ENCODE results near the gene LRTM1. TPM values are rescaled to one million over a fixed set of nuclear protein-coding genes. Genes with fewer than 3 reads are reported as not detected.

The LRTM1 gene
- total RNA-seq = not detected

DNA sequence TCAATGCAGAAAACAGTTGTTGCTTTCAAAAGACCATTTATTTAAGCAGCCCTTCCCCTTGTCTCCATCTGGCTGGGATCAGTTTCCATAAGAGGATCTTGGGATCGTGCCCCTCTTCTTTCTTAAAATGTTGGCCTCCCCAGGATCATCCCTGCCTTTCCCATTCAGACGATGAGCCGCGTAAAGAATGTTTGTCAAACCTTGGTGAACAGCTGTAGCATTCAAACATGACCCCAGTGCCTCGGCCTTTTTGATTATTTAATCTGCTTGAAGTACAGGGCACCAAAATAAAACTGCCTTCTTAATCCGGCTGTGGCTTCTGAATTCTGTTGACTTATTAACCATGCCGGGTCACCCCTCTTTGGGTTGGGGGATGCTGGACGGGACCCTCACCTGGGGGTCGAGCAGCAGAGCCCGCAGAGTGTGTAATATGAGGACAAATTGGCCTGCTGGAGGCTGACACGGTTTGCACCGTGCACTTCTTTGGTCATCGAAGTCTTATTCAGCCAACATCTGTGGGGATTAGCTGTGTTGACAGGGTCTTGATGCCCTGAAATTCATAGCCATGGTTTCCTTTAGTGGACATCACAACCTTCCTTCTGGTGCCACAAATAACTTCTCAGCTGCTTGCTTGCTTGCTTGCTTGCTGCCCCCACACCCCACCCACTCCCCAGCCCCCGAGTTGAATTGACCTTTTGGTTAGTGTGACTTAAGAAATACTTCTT, at the start of gene LRTM1:
Gene LRTM1 (minus strand): TSS at position 14 of the 725 bp plus-strand sequence. CDS start 148 bp downstream, outside the sequence.
- no peak for DNase-seq
- no peak within 1 kb of the TSS for H3K4me3 Mint-ChIP-seq
- ChIA-PET POLR2A (no interaction called here), CTCF (no interaction called here)
- no peaks in the 10 kb centered on the region for H3K27me3 Mint-ChIP-seq
- H3K27ac Mint-ChIP-seq = no peak within 1 kb of the TSS
- H3K4me1 Mint-ChIP-seq = no peaks in the 10 kb centered on the region
- no peaks in the 10 kb centered on the region for H3K36me3 Mint-ChIP-seq (ENCODE audit: low read depth)
- H3K9me3 Mint-ChIP-seq = peaks cover 1% of the 10 kb centered on the region

DNA sequence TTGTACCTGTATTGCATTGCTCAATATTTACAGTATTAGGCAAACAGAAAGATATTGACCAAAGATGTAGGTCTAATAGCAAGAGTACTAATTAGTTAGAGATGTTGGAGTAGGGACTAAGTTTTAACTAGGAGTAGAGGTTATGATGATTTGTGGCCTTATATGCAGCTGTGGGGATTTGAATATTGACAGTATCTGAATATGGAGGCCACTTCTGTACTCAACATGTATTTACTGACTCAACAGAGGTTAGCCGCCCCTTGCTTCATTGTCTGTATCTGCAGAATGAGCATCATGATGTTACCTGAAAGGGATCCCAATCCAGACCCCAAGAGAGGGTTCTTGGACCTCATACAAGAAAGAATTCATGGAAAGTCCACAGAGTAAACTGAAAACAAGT, 49.6 kb upstream of the LRTM1 start:
- ChIA-PET POLR2A (no interaction called here), CTCF (no interaction called here)
- no peaks in the 10 kb centered on the region for H3K27me3 Mint-ChIP-seq
- H3K36me3 Mint-ChIP-seq (ENCODE audit: low read depth) = no peaks in the 10 kb centered on the region
- H3K27ac Mint-ChIP-seq = no peak overlapping the region
- H3K9me3 Mint-ChIP-seq = peaks cover 4% of the 10 kb centered on the region
- H3K4me1 Mint-ChIP-seq = no peaks in the 10 kb centered on the region
- DNase-seq = no peak
- no peak overlapping the region for H3K4me3 Mint-ChIP-seq

- Mint-ChIP-seq H3K27me3 (no peaks in the 10 kb centered on the region), H3K36me3 (ENCODE audit: low read depth) (no peaks in the 10 kb centered on the region), H3K27ac (no peak overlapping the region), H3K9me3 (no peaks in the 10 kb centered on the region), H3K4me1 (no peaks in the 10 kb centered on the region), H3K4me3 (no peak overlapping the region)
- POLR2A ChIA-PET = no interaction called here
- CTCF ChIA-PET = no interaction called here
- no peak for DNase-seq
These were observed 43.0 kb upstream of the LRTM1 start for GRCh38 chr3:54970895-54971294.

GRCh38 chr3:54969652-54970051, 41.8 kb upstream of the LRTM1 start:
- POLR2A ChIA-PET = no interaction called here
- no peak overlapping the region for H3K27ac Mint-ChIP-seq
- no peaks in the 10 kb centered on the region for H3K36me3 Mint-ChIP-seq (ENCODE audit: low read depth)
- DNase-seq = no peak
- H3K9me3 Mint-ChIP-seq = no peaks in the 10 kb centered on the region
- no peaks in the 10 kb centered on the region for H3K4me1 Mint-ChIP-seq
- CTCF ChIA-PET = no interaction called here
- H3K27me3 Mint-ChIP-seq = no peaks in the 10 kb centered on the region
- H3K4me3 Mint-ChIP-seq = no peak overlapping the region

- H3K9me3 Mint-ChIP-seq = peaks cover under 1% of the 10 kb centered on the region
- DNase-seq = no peak
- CTCF ChIA-PET = interaction anchor here (0.5 kb wide), 1 partner anchor 1888 kb away, joined by 3 read pairs; no protein-coding TSS in a partner anchor
- H3K4me1 Mint-ChIP-seq = no peaks in the 10 kb centered on the region
- H3K36me3 Mint-ChIP-seq (ENCODE audit: low read depth) = no peaks in the 10 kb centered on the region
- no peak overlapping the region for H3K4me3 Mint-ChIP-seq
- H3K27me3 Mint-ChIP-seq = no peaks in the 10 kb centered on the region
- POLR2A ChIA-PET = no interaction called here
- no peak overlapping the region for H3K27ac Mint-ChIP-seq
These were observed 40.8 kb upstream of the LRTM1 start for GRCh38 chr3:54968546-54969172.

- DNase-seq = no peak
- CTCF ChIA-PET = interaction anchor here (0.5 kb wide), 1 partner anchor 1889 kb away, joined by 3 read pairs; no protein-coding TSS in a partner anchor
- Mint-ChIP-seq H3K27ac (no peak overlapping the region), H3K4me1 (no peaks in the 10 kb centered on the region), H3K27me3 (no peaks in the 10 kb centered on the region), H3K4me3 (no peak overlapping the region), H3K36me3 (ENCODE audit: low read depth) (no peaks in the 10 kb centered on the region), H3K9me3 (peaks cover 2% of the 10 kb centered on the region)
- POLR2A ChIA-PET = no interaction called here
These were observed 39.9 kb upstream of the LRTM1 start for GRCh38 chr3:54967731-54968161.

DNA sequence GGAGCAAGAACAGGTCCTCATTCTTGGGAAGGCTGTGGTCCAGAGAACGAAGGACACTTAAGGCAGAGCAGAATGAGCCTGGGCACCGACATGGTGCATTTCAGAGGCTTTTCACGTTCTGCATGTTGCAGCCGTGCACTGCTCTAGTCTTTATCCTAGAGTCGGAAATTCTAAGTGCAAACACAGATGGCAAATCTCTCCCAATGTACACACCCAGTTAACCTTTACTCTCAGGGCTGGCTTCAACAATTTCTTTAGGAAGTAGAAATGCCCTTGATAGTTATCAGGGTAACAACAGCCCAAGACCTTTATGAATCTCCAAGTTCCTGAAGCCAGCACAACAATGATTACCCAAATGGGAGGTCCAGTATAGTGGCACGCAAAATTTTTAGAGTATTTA, 39.1 kb upstream of the LRTM1 start:
- H3K36me3 Mint-ChIP-seq (ENCODE audit: low read depth) = no peaks in the 10 kb centered on the region
- ChIA-PET CTCF (no interaction called here), POLR2A (no interaction called here)
- no peak overlapping the region for H3K27ac Mint-ChIP-seq
- no peaks in the 10 kb centered on the region for H3K4me1 Mint-ChIP-seq
- H3K4me3 Mint-ChIP-seq = no peak overlapping the region
- peaks cover 2% of the 10 kb centered on the region for H3K9me3 Mint-ChIP-seq
- H3K27me3 Mint-ChIP-seq = no peaks in the 10 kb centered on the region
- no peak for DNase-seq

GRCh38 chr3:54965746-54966145, 37.9 kb upstream of the LRTM1 start:
- Mint-ChIP-seq H3K27ac (no peak overlapping the region), H3K27me3 (no peaks in the 10 kb centered on the region), H3K36me3 (ENCODE audit: low read depth) (no peaks in the 10 kb centered on the region), H3K4me3 (no peak overlapping the region), H3K9me3 (peaks cover 2% of the 10 kb centered on the region), H3K4me1 (no peaks in the 10 kb centered on the region)
- CTCF ChIA-PET = no interaction called here
- POLR2A ChIA-PET = no interaction called here
- DNase-seq = no peak

DNA sequence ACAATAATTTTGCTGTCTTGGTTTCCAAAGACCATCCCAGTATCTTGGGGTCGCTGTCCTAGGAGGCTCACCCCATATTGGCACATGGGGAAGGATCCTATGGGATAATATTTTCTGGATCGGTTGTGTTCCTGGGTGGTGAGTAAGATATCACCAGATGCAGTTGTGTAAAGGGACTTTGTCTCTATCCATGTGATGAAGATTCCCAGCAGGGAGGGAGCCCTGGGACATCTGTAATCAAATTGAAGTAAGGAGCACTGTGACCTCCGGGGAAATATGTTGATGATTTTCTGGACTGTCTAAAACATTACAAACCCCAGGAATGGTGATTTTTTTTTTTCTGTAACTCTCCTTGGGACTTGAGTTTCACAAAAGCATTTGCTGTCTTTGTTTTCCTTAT, 36.2 kb upstream of the LRTM1 start:
- no peaks in the 10 kb centered on the region for H3K36me3 Mint-ChIP-seq (ENCODE audit: low read depth)
- CTCF ChIA-PET = no interaction called here

GRCh38 chr3:54963641-54964040, 35.8 kb upstream of the LRTM1 start:
- no peaks in the 10 kb centered on the region for H3K36me3 Mint-ChIP-seq (ENCODE audit: low read depth)
- POLR2A ChIA-PET = no interaction called here

More for the DNA sequence above, 36.2 kb upstream of the LRTM1 start:
- Mint-ChIP-seq H3K4me1 (no peaks in the 10 kb centered on the region), H3K27ac (no peak overlapping the region), H3K9me3 (peaks cover 2% of the 10 kb centered on the region), H3K27me3 (no peaks in the 10 kb centered on the region), H3K4me3 (no peak overlapping the region)
- POLR2A ChIA-PET = no interaction called here
- no peak for DNase-seq

DNA sequence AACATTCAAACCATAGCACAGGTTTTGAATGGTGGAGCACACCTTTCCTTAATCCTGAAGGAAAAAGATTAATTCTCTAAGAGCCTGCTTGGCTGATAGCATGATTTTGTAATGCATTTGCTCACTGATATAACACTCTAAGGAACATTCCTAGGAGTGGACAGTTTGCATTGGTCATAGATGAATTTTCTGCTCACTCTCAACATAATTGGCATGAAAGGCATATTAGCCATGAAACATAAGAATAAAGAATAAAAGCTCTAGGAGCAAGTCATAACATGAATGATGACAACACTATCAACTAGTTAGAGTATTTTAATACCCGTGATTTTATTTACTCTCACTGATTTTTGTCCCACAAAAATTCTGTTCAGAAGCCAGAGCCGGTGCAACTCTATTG, 34.3 kb upstream of the LRTM1 start:
- POLR2A ChIA-PET = no interaction called here
- no peak for DNase-seq
- no peak overlapping the region for H3K27ac Mint-ChIP-seq
- H3K4me1 Mint-ChIP-seq = no peaks in the 10 kb centered on the region
- H3K36me3 Mint-ChIP-seq (ENCODE audit: low read depth) = no peaks in the 10 kb centered on the region
- peaks cover 2% of the 10 kb centered on the region for H3K9me3 Mint-ChIP-seq
- no peaks in the 10 kb centered on the region for H3K27me3 Mint-ChIP-seq
- H3K4me3 Mint-ChIP-seq = no peak overlapping the region
- CTCF ChIA-PET = no interaction called here

More at GRCh38 chr3:54963641-54964040, 35.8 kb upstream of the LRTM1 start:
- Mint-ChIP-seq H3K9me3 (peaks cover 2% of the 10 kb centered on the region), H3K27me3 (no peaks in the 10 kb centered on the region), H3K27ac (no peak overlapping the region), H3K4me3 (no peak overlapping the region), H3K4me1 (no peaks in the 10 kb centered on the region)
- DNase-seq = no peak
- CTCF ChIA-PET = no interaction called here

- H3K27me3 Mint-ChIP-seq = no peaks in the 10 kb centered on the region
- no peak overlapping the region for H3K4me3 Mint-ChIP-seq
- no peaks in the 10 kb centered on the region for H3K36me3 Mint-ChIP-seq (ENCODE audit: low read depth)
- DNase-seq = no peak
- ChIA-PET POLR2A (no interaction called here), CTCF (no interaction called here)
- H3K27ac Mint-ChIP-seq = no peak overlapping the region
- peaks cover 2% of the 10 kb centered on the region for H3K9me3 Mint-ChIP-seq
- H3K4me1 Mint-ChIP-seq = no peaks in the 10 kb centered on the region
These were observed 32.8 kb upstream of the LRTM1 start for GRCh38 chr3:54960701-54961100.

DNA sequence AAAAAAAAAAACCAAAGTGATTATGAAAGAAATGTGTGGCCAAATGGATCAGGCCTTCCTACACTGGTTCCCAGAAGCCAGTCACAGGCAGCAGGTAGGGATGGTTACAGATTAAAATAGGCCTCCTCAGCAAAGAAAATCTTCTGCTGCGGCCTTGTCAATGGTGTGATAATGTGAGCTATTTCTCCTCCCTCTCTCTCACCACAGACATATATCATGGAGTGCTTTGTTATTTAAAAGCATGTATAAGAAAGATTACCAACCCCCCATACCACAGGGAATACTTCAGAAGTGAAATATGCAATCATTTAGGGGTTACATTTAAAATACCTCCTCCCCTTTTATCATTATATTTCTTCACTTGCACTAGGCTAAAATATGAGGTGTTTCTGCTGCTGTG, 32.2 kb upstream of the LRTM1 start:
- no peak overlapping the region for H3K27ac Mint-ChIP-seq
- CTCF ChIA-PET = no interaction called here
- no peak for DNase-seq
- no peaks in the 10 kb centered on the region for H3K36me3 Mint-ChIP-seq (ENCODE audit: low read depth)
- peaks cover 2% of the 10 kb centered on the region for H3K9me3 Mint-ChIP-seq
- H3K4me1 Mint-ChIP-seq = no peaks in the 10 kb centered on the region
- no peaks in the 10 kb centered on the region for H3K27me3 Mint-ChIP-seq
- no peak overlapping the region for H3K4me3 Mint-ChIP-seq
- POLR2A ChIA-PET = no interaction called here

DNA sequence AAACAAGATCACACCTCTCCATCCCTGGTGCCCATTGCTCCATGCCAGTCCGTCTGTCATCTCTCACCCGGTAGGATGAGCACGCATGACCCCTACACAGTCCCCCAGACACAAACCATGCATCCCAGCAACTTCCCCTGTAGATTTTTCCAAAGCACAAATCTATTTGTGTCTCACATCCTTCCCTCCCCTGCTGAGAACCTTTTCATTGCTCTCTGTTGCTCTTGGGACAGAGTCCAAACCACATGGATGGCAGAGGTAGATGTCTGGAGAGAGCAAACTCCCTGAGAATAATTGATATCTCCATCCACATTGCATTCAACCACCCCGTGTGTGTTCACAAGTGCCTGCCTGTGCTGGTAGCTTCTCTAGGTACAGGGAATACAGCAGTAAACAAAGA, 29.9 kb upstream of the LRTM1 start:
- Mint-ChIP-seq H3K27ac (no peak overlapping the region), H3K4me1 (no peaks in the 10 kb centered on the region), H3K36me3 (ENCODE audit: low read depth) (no peaks in the 10 kb centered on the region), H3K27me3 (no peaks in the 10 kb centered on the region), H3K4me3 (no peak overlapping the region), H3K9me3 (no peaks in the 10 kb centered on the region)
- DNase-seq = no peak
- POLR2A ChIA-PET = no interaction called here
- CTCF ChIA-PET = no interaction called here

Measured in activated CD4-positive, alpha-beta memory T cell treated with anti-CD3 and anti-CD28 coated beads, Interleukin-2, amount 10 ng/mL, durations not matched to agents 7 days and 5 days (primary cell).